ENCODE data around the gene NFX1.

Gene NFX1

DNA sequence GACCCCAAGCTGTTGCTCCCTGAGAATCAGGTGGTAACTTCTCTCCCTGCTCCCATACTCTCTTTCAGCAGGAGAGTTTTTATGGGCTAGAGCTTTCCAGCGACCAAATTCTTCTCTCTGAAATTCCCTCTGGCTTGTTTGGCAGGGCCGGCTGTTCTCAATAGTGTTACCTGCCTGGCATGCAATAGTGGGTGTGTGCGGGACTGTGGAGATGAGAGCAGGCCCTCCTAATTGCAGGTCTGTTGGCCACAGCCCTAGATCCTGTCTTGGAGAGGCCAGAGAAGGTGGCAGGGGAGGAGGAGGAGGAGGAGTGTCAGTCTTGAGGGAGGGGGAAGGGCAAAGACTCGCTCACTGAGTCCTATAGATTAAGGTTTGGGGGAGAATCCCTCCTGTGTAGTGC is 82.6 kb downstream of the NFX1 start:
- no peak for TF ChIP-seq CTCF (IDR thresholded peaks at IDR 0.05; ENCODE audit: insufficient read depth, low read length)
- TF ChIP-seq REST (IDR thresholded peaks at IDR 0.05; ENCODE audit: insufficient replicate concordance, low read depth), result no peak
- TF ChIP-seq GABPA (IDR thresholded peaks at IDR 0.05; ENCODE audit: low read depth), result no peak
- TF ChIP-seq SPI1 (IDR thresholded peaks at IDR 0.05; ENCODE audit: borderline replicate concordance, low read depth), result no peak
- TF ChIP-seq POLR2AphosphoS5 (IDR thresholded peaks at IDR 0.05; ENCODE audit: low read depth), result no peak
- no peaks in the 10 kb centered on the region for H3K27me3 ChIP-seq (ENCODE audit: insufficient read depth, poor library complexity, severe bottlenecking)
- no peak overlapping the region for H3K4me3 ChIP-seq (replicated peaks; ENCODE audit: insufficient read depth, low read length)
- H3K27ac ChIP-seq (replicated peaks), result no peak overlapping the region
- no peak for DNase-seq (ENCODE audit: low read depth in 1 of 2, low spot score in 1 of 2)

DNA sequence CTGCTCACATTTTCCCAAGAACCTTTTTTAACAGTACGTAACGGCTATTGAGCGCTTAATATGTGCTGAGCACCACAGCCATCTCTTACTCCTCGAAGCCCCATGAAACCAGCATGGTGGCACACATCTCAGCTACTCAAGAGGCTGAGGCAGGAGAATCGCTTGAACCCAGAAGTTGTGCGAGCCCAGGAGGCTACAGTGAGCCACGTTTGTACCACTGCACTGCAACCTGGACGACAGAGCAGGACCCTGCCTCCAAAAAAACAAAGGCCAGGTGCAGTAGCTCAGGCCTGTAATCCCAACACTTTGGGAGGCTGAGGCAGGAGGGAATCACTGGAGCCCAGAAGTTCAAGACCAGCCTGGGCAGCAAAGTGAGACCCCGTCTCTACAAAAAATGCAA is 83.9 kb downstream of the NFX1 start:
- DNase-seq (ENCODE audit: low read depth in 1 of 2, low spot score in 1 of 2), result no peak
- Histone ChIP-seq H3K4me3 (replicated peaks; ENCODE audit: insufficient read depth, low read length) (no peak overlapping the region), H3K27ac (replicated peaks) (no peak overlapping the region), H3K27me3 (ENCODE audit: insufficient read depth, poor library complexity, severe bottlenecking) (no peaks in the 10 kb centered on the region)
- TF ChIP-seq CTCF (IDR thresholded peaks at IDR 0.05; ENCODE audit: insufficient read depth, low read length), result no peak
- TF ChIP-seq GABPA (IDR thresholded peaks at IDR 0.05; ENCODE audit: low read depth), result no peak
- TF ChIP-seq REST (IDR thresholded peaks at IDR 0.05; ENCODE audit: insufficient replicate concordance, low read depth), result no peak
- TF ChIP-seq SPI1 (IDR thresholded peaks at IDR 0.05; ENCODE audit: borderline replicate concordance, low read depth), result no peak
- no peak for TF ChIP-seq POLR2AphosphoS5 (IDR thresholded peaks at IDR 0.05; ENCODE audit: low read depth)

DNA sequence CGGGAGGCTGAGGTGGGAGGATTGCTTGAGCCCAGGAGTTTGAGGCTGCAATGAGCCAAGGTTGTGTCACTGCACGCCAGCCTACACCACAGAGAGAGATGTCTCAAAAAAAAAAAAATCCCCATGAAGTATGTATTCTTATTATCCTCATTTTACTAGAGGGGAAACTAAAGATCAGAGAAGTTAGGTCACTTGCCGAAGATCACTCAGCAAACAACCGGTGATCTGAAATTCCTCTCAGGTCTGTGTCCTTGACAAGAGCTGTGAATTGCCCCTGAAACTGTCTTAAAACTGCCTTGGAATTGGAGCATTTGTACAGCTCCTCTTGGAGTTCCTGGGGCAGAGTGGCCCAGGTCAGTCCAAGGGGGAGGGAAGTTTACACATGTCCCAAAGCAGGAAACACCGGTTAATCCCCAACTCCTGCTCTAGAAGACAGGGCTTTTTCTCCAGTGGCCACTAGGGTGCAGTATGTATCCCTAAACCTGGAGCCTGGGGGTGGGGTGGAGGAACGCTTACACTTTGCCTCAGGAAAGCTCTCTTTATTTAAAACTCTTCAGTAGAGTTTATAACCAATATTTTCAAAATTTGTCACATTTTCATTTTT is 84.4 kb downstream of the NFX1 start:
- Histone ChIP-seq H3K27ac (replicated peaks) (no peak overlapping the region), H3K4me3 (replicated peaks; ENCODE audit: insufficient read depth, low read length) (no peak overlapping the region), H3K27me3 (ENCODE audit: insufficient read depth, poor library complexity, severe bottlenecking) (no peaks in the 10 kb centered on the region)
- TF ChIP-seq REST (IDR thresholded peaks at IDR 0.05; ENCODE audit: insufficient replicate concordance, low read depth), result no peak
- TF ChIP-seq CTCF (IDR thresholded peaks at IDR 0.05; ENCODE audit: insufficient read depth, low read length), result peak; percentile 71
- TF ChIP-seq SPI1 (IDR thresholded peaks at IDR 0.05; ENCODE audit: borderline replicate concordance, low read depth), result no peak
- TF ChIP-seq POLR2AphosphoS5 (IDR thresholded peaks at IDR 0.05; ENCODE audit: low read depth), result no peak
- no peak for TF ChIP-seq GABPA (IDR thresholded peaks at IDR 0.05; ENCODE audit: low read depth)
- DNase-seq (ENCODE audit: low read depth in 1 of 2, low spot score in 1 of 2), result peak; percentile 41 to 76

Measured in HL-60 (cell line).